Measurements from ENCODE around the gene SLIT2.

DNA sequence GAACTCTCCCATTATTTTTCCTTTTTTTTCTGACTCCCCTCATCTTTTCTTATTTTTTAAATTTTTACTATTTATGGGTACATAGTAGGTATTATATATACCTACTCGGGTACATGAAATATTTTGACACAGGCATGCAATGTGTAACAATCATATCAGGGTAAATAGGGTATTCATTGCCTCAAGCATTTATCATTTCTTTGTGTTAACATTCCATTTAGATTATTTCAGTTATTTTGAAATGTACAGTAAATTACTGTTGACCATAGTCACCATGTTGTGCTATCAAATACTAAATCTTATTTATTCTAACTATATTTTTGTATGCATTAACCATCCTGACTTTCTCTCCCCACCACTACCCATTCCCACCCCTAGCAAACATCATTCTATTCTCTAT is 33.8 kb upstream of the SLIT2 start:
- TF ChIP-seq, protein P1, sequence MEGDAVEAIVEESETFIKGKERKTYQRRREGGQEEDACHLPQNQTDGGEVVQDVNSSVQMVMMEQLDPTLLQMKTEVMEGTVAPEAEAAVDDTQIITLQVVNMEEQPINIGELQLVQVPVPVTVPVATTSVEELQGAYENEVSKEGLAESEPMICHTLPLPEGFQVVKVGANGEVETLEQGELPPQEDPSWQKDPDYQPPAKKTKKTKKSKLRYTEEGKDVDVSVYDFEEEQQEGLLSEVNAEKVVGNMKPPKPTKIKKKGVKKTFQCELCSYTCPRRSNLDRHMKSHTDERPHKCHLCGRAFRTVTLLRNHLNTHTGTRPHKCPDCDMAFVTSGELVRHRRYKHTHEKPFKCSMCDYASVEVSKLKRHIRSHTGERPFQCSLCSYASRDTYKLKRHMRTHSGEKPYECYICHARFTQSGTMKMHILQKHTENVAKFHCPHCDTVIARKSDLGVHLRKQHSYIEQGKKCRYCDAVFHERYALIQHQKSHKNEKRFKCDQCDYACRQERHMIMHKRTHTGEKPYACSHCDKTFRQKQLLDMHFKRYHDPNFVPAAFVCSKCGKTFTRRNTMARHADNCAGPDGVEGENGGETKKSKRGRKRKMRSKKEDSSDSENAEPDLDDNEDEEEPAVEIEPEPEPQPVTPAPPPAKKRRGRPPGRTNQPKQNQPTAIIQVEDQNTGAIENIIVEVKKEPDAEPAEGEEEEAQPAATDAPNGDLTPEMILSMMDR (conservative IDR thresholded peaks at IDR 0.05) = no peak
- no peak for TF ChIP-seq EZH2 (IDR thresholded peaks at IDR 0.05; ENCODE audit: low read depth)
